KMS-11 (cell line): ENCODE results near the gene ORAI3.

Experiments used
- H2AFZ ChIP-seq: fragments of 200-600 bp; sonication (generic); 2 replicates; pipeline ENCODE4 v1.6.1; 2016; ENCODE audit warnings: antibody characterized with exemption, mixed run types, low read depth
- H3K27ac ChIP-seq: fragments of 200-600 bp; sonication (generic); 2 replicates; pipeline ENCODE4 v1.6.1; 2016; ENCODE audit warnings: mild to moderate bottlenecking, mixed run types
- H3K27me3 ChIP-seq: fragments of 200-600 bp; sonication (generic); 2 replicates; pipeline ENCODE4 v1.6.1; 2017; ENCODE audit warnings: mild to moderate bottlenecking, low read depth, mixed run types, moderate library complexity; ENCODE audit not compliant: insufficient read depth
- H3K36me3 ChIP-seq: fragments of 200-600 bp; sonication (generic); 2 replicates; pipeline ENCODE4 v1.6.1; 2017; ENCODE audit warnings: mild to moderate bottlenecking, mixed run types; ENCODE audit not compliant: insufficient read depth
- H3K4me1 ChIP-seq: fragments of 200-600 bp; sonication (generic); 2 replicates; pipeline ENCODE4 v1.6.1; 2016; ENCODE audit warnings: mild to moderate bottlenecking, low read depth, mixed run types; ENCODE audit not compliant: poor library complexity, severe bottlenecking
- H3K4me2 ChIP-seq: fragments of 200-600 bp; sonication (generic); 2 replicates; pipeline ENCODE4 v1.7.0; 2016; ENCODE audit warnings: mild to moderate bottlenecking, mixed run types
- H3K4me3 ChIP-seq: fragments of 200-600 bp; sonication (generic); IDR thresholded peaks from 2 replicates; pipeline ENCODE4 v1.6.1; 2017; ENCODE audit warnings: low read depth, low read length, mixed read lengths; ENCODE audit not compliant: insufficient read depth
- H3K79me2 ChIP-seq: fragments of 200-600 bp; sonication (generic); 2 replicates; pipeline ENCODE4 v1.6.1; 2016; ENCODE audit warnings: low read depth, mixed run types; ENCODE audit not compliant: insufficient read depth
- H3K9ac ChIP-seq: fragments of 200-600 bp; sonication (generic); 2 replicates; pipeline ENCODE4 v1.6.1; 2016; ENCODE audit warnings: mild to moderate bottlenecking, mixed run types
- H4K20me1 ChIP-seq: fragments of 200-600 bp; sonication (generic); 2 replicates; pipeline ENCODE4 v1.6.1; 2016; ENCODE audit warnings: mild to moderate bottlenecking, mixed run types; ENCODE audit not compliant: insufficient read depth
- TF ChIP-seq, protein P1 (sequence below): fragments of 200-600 bp; sonication (generic); conservative IDR thresholded peaks from 2 replicates; pipeline ENCODE4 v1.6.1; 2017; ENCODE audit warnings: low read depth, mild to moderate bottlenecking, antibody characterized with exemption, low read length, moderate library complexity, mixed read lengths

ORAI3 gene

DNA sequence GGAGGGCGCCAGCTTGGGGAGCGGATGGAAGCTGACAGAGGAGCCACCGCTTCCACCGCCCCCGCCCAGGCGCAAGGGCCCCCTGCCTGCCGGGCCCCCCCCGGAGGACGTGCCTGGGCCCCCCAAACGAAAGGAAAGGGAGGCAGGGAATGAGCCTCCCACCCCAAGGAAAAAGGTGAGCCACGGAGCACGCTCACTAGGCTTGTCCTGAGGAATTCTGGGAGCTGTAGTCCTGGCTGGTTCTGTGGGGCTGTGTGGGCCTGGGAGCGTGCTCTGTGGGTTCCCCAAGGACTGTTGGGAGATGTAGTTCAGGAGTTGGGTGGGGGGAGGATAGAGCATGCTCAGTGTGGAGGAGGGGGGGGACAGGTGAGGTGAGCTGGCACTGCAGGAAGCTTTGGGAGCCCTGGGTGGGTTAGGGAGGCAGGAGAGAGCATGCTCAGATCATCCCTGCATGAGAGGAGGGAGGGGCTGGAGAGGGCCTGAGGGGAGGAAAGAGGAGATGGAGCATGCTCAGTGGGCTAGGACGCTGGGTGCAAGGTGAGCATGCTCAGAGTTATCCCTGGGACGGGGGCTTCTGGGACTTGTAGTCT, 21.0 kb upstream of the ORAI3 start:
- H3K27me3 ChIP-seq: no peaks in the 10 kb centered on the region
- H4K20me1 ChIP-seq: no peaks in the 10 kb centered on the region
- H3K4me3 ChIP-seq: no peak overlapping the region
- no peaks in the 10 kb centered on the region for H3K79me2 ChIP-seq
- no peaks in the 10 kb centered on the region for H3K4me1 ChIP-seq
- no peaks in the 10 kb centered on the region for H3K36me3 ChIP-seq
- no peak overlapping the region for H2AFZ ChIP-seq
- no peak overlapping the region for H3K9ac ChIP-seq
- TF ChIP-seq, protein P1, sequence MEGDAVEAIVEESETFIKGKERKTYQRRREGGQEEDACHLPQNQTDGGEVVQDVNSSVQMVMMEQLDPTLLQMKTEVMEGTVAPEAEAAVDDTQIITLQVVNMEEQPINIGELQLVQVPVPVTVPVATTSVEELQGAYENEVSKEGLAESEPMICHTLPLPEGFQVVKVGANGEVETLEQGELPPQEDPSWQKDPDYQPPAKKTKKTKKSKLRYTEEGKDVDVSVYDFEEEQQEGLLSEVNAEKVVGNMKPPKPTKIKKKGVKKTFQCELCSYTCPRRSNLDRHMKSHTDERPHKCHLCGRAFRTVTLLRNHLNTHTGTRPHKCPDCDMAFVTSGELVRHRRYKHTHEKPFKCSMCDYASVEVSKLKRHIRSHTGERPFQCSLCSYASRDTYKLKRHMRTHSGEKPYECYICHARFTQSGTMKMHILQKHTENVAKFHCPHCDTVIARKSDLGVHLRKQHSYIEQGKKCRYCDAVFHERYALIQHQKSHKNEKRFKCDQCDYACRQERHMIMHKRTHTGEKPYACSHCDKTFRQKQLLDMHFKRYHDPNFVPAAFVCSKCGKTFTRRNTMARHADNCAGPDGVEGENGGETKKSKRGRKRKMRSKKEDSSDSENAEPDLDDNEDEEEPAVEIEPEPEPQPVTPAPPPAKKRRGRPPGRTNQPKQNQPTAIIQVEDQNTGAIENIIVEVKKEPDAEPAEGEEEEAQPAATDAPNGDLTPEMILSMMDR: no peak
- H3K4me2 ChIP-seq: no peak overlapping the region
- H3K27ac ChIP-seq: no peak overlapping the region

DNA sequence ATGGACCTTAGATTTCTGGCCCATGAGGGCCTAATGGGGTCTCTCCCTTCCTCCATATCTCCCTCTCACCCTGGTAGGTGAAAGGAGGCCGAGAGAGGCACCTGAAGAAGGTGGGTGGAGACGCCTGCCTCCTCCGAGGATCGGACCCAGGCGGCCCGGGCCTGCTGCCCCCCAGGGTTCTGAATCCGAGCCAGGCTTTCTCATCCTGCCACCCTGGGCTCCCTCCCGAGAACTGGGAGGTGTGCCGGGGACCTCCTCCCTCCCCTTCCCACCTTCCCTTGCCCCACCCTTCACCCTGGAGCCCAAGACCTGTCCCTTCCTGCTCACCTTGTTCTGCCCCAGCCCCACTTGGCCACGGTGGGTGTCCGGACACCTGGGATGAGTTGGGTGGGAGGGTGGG, 20.5 kb upstream of the ORAI3 start:
- Histone ChIP-seq H3K79me2 (no peaks in the 10 kb centered on the region), H3K4me2 (no peak overlapping the region), H4K20me1 (no peaks in the 10 kb centered on the region), H3K27me3 (no peaks in the 10 kb centered on the region), H3K4me3 (no peak overlapping the region), H3K9ac (no peak overlapping the region), H2AFZ (no peak overlapping the region), H3K4me1 (no peaks in the 10 kb centered on the region), H3K27ac (no peak overlapping the region), H3K36me3 (no peaks in the 10 kb centered on the region; the same call in 1 of the 2 replicates)
- TF ChIP-seq, protein P1: no peak

DNA sequence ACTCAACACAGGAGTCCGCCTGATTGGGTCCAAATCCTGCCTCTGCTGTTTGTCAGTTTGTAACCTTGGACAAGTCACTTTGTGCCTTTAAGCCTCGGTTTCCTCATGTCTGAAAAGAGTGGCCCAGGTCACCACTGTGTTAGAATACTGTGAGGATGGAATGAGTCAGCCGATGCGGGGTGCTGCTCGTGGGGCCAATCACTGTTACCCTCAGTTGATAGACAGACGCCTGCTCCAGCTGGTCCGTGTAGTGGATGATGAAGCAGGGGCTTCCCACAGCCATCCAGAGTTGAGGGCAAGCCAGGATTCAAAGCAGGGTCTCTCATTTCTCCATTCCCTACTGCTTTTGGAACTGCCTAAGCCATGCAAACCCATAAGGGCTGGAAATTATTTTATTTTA, 19.7 kb upstream of the ORAI3 start:
- H3K27ac ChIP-seq: no peak overlapping the region
- no peak overlapping the region for H3K9ac ChIP-seq

DNA sequence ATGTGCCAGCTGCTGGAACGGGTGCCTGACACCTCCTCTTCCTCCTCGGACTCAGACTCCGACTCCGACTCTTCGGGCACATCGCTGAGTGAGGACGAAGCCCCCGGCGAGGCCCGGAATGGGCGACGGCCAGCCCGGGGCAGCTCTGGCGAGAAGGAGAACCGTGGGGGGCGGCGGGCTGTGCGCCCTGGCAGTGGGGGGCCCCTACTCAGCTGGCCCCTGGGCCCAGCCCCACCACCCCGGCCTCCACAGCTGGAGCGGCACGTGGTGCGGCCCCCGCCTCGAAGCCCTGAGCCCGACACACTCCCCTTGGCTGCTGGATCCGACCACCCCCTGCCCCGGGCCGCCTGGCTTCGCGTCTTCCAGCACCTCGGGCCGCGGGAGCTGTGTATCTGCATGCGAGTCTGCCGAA, 18.7 kb upstream of the ORAI3 start:
- Histone ChIP-seq H3K36me3 (no peaks in the 10 kb centered on the region; the same call in 1 of the 2 replicates), H2AFZ (no peak overlapping the region), H3K27me3 (no peaks in the 10 kb centered on the region), H3K27ac (no peak overlapping the region), H3K9ac (no peak overlapping the region), H3K4me2 (no peak overlapping the region), H3K4me1 (no peaks in the 10 kb centered on the region), H3K4me3 (no peak overlapping the region), H4K20me1 (no peaks in the 10 kb centered on the region), H3K79me2 (no peaks in the 10 kb centered on the region)
- TF ChIP-seq, protein P1: no peak

More for the DNA sequence above, 19.7 kb upstream of the ORAI3 start:
- Histone ChIP-seq H3K36me3 (no peaks in the 10 kb centered on the region; the same call in 1 of the 2 replicates), H3K4me2 (no peak overlapping the region), H2AFZ (no peak overlapping the region), H3K27me3 (no peaks in the 10 kb centered on the region), H3K4me1 (no peaks in the 10 kb centered on the region), H3K79me2 (no peaks in the 10 kb centered on the region), H4K20me1 (no peaks in the 10 kb centered on the region), H3K4me3 (no peak overlapping the region)
- TF ChIP-seq, protein P1: no peak
